GM12878 (cell line): ENCODE measurements around the gene ERCC1. TPM values are rescaled to one million over a fixed set of nuclear protein-coding genes. Genes with fewer than 3 reads are reported as not detected.

Source experiments
- ATF3 ChIP-seq: IDR thresholded peaks from 2 replicates; pipeline ENCODE4 v1.6.1; 2011; ENCODE audit warnings: low read depth, mild to moderate bottlenecking, low read length, moderate library complexity, borderline replicate concordance; ENCODE audit errors: extremely low read depth
- ATF7 ChIP-seq: fragments of 450-650 bp; IDR thresholded peaks from 2 replicates; pipeline ENCODE4 v1.6.1; 2016; ENCODE audit warnings: low read depth, mild to moderate bottlenecking
- CBX3 ChIP-seq: fragments of 200-600 bp; sonication (generic); IDR thresholded peaks from 2 replicates; pipeline ENCODE4 v1.6.1; 2016; ENCODE audit warnings: low read depth, borderline replicate concordance
- CREB1 ChIP-seq: IDR thresholded peaks from 2 replicates; pipeline ENCODE4 v1.6.1; 2012; ENCODE audit warnings: low read depth, mild to moderate bottlenecking, inconsistent platforms
- CREM ChIP-seq: IDR thresholded peaks from 2 replicates; pipeline ENCODE4 v1.6.1; 2014; ENCODE audit warnings: antibody characterized with exemption, low read depth
- HDAC6 ChIP-seq: fragments of 200-600 bp; sonication (generic); IDR thresholded peaks from one replicate; pipeline ENCODE4 v1.8.0; 2017; ENCODE audit warnings: antibody characterized with exemption; ENCODE audit not compliant: unreplicated experiment
- IKZF1 ChIP-seq: fragments of 450-650 bp; conservative IDR thresholded peaks from 2 replicates; pipeline ENCODE4 v1.6.1; 2017; ENCODE audit warnings: antibody characterized with exemption, mild to moderate bottlenecking
- IRF5 ChIP-seq: fragments of 450-650 bp; IDR thresholded peaks from 2 replicates; pipeline ENCODE4 v1.6.1; 2017; ENCODE audit warnings: borderline replicate concordance
- JUND ChIP-seq: IDR thresholded peaks from 2 replicates; pipeline ENCODE4 v1.6.1; 2012; ENCODE audit warnings: low read depth, mild to moderate bottlenecking, low read length, improper control_type of control experiment, moderate library complexity
- MEF2B ChIP-seq: fragments of 450-650 bp; IDR thresholded peaks from 2 replicates; pipeline ENCODE4 v1.6.1; 2018; ENCODE audit warnings: mild to moderate bottlenecking, moderate library complexity; ENCODE audit not compliant: partially characterized antibody, poor library complexity, severe bottlenecking
- NFYA ChIP-seq: IDR thresholded peaks from 2 replicates; pipeline ENCODE4 v1.6.1; 2011; ENCODE audit warnings: low read depth, mild to moderate bottlenecking, low read length, improper control_type of control experiment, borderline replicate concordance
- NKRF ChIP-seq: fragments of 450-650 bp; conservative IDR thresholded peaks from 2 replicates; pipeline ENCODE4 v1.6.1; 2017; ENCODE audit warnings: mild to moderate bottlenecking, moderate library complexity
- NR2C1 ChIP-seq: fragments of 450-650 bp; IDR thresholded peaks from 2 replicates; pipeline ENCODE4 v1.6.1; 2017; ENCODE audit warnings: antibody characterized with exemption, mild to moderate bottlenecking, moderate library complexity
- NR2F1 ChIP-seq: fragments of 450-650 bp; conservative IDR thresholded peaks from 2 replicates; pipeline ENCODE4 v1.6.1; 2017; ENCODE audit warnings: mild to moderate bottlenecking
- NRF1 ChIP-seq: conservative IDR thresholded peaks from 2 replicates; pipeline ENCODE4 v1.6.1; 2011; ENCODE audit warnings: mild to moderate bottlenecking, low read depth, low read length, improper control_type of control experiment
- POU2F2 ChIP-seq: IDR thresholded peaks from 3 replicates; pipeline ENCODE4 v1.6.1; 2011; ENCODE audit warnings: low read depth, mild to moderate bottlenecking, low read length, borderline replicate concordance
- RB1 ChIP-seq: fragments of 450-650 bp; formaldehyde crosslinking; IDR thresholded peaks from 2 replicates; pipeline ENCODE4 v1.6.1; 2017; ENCODE audit warnings: mild to moderate bottlenecking, borderline replicate concordance
- RUNX3 ChIP-seq: IDR thresholded peaks from 2 replicates; pipeline ENCODE4 v1.6.1; 2012; ENCODE audit warnings: low read length, inconsistent platforms
- SP1 ChIP-seq: IDR thresholded peaks from one replicate; pipeline ENCODE4 v1.6.1; 2011; ENCODE audit warnings: low read depth, low read length
- STAT3 ChIP-seq: IDR thresholded peaks from 2 replicates; pipeline ENCODE4 v1.6.1; 2011; ENCODE audit warnings: low read depth, low read length, improper control_type of control experiment
- TBL1XR1 ChIP-seq: IDR thresholded peaks from 2 replicates; pipeline ENCODE4 v1.6.1; 2012; ENCODE audit warnings: low read depth, low read length, improper control_type of control experiment
- ZBTB33 ChIP-seq: fragments of 450-650 bp; IDR thresholded peaks from 2 replicates; pipeline ENCODE4 v1.6.1; 2017; ENCODE audit warnings: mild to moderate bottlenecking
- ZNF274 ChIP-seq: IDR thresholded peaks from one replicate; pipeline ENCODE4 v1.8.0; 2011; ENCODE audit not compliant: insufficient read length, insufficient read depth
- polyA plus RNA-seq, 11 experiments: library from polyadenylated mRNA; depleted of rRNA in 4 of 11; unstranded in 6 of 11; stranded (reverse) in 5 of 11; fragments of >200 nt; fragmentation: Nextera tagmentation in 4 of 11; fragmentation: Illumina TruSeq in 1 of 11; extraction: Ambion mirVana in 4 of 11; extraction: Trizol in 1 of 11; gene quantifications; 1 replicate in 1 of 11; 2 replicates in 10 of 11; pipeline versions ENCODE4 v1.2.1 to v1.2.3, GENCODE V29; 2011 to 2016; ENCODE audit warnings: inconsistent platforms in 2 of 11, missing spikeins in 2 of 11, low read depth in 1 of 11
- total RNA-seq, 4 experiments: library from RNA; depleted of rRNA in 3 of 4; stranded (reverse); fragments of >200 nt in 3 of 4; fragmentation: Illumina TruSeq in 1 of 4; extraction: Trizol in 1 of 4; gene quantifications; 2 replicates each; pipeline versions ENCODE4 v1.2.1 to v1.2.3, GENCODE V29; 2013 to 2021

The ERCC1 gene
- total and polyA plus RNA-seq, 10 of the 15 experiments (the other 5 are each of a cell fraction or from before 2014, with no cell fraction given) = 14.7 to 104 (median 61.1) TPM

GRCh38 chr19:45467456-45468158 is 43.9 kb upstream of the ERCC1 start, which contains the start of gene FOSB (continued):
- TF ChIP-seq CREB1 = peak; percentile 98
- TF ChIP-seq HDAC6 = peak; percentile 78
- peak; percentile 58; the same call in 1 of the 2 replicates for TF ChIP-seq ZBTB33
- TF ChIP-seq ATF7 = peak; percentile 99
- peak; percentile 81; the same call in 1 of the 3 replicates for TF ChIP-seq POU2F2
- TF ChIP-seq IKZF1 = peak; percentile 77
- peak; percentile 83 for TF ChIP-seq NRF1
- 0 out of 2 replicates have a peak, but pooled peaks have one; percentile 9 for TF ChIP-seq ATF3
- peak; percentile 96 for TF ChIP-seq CREM
- peak; percentile 70; the same call in 1 of the 2 replicates for TF ChIP-seq TBL1XR1
- TF ChIP-seq MEF2B = peak; percentile 14
- peak; percentile 46; the same call in 1 of the 2 replicates for TF ChIP-seq NR2F1
- TF ChIP-seq JUND = peak; percentile 70; the same call in 1 of the 2 replicates
- TF ChIP-seq IRF5 = no peak
- no peak for TF ChIP-seq NR2C1
- peak; percentile 35; the same call in 1 of the 2 replicates for TF ChIP-seq RUNX3
- TF ChIP-seq NKRF = peak; percentile 97
- peak; percentile 50 for TF ChIP-seq SP1
- peak; percentile 26; the same call in 1 of the 2 replicates for TF ChIP-seq RB1
- no peak for TF ChIP-seq STAT3
- no peak for TF ChIP-seq ZNF274
- TF ChIP-seq NFYA = no peak
- no peak for TF ChIP-seq CBX3
